Measurements from ENCODE around the gene TMEM131L. TPM values are rescaled to one million over a fixed set of nuclear protein-coding genes. Genes with fewer than 3 reads are reported as not detected.
"Not testable (repeated sequence)": the region's sequence is repeated elsewhere in the genome, so short reads cannot be mapped to it uniquely, and the experiment has no call there.

TMEM131L gene
- polyA plus RNA-seq, 3 donors, result 25.1 to 30.2 (median 26.6) TPM

GRCh38 chr4:153499005-153499404, 32.8 kb downstream of the TMEM131L start:
- DNase-seq, result no peak

DNA sequence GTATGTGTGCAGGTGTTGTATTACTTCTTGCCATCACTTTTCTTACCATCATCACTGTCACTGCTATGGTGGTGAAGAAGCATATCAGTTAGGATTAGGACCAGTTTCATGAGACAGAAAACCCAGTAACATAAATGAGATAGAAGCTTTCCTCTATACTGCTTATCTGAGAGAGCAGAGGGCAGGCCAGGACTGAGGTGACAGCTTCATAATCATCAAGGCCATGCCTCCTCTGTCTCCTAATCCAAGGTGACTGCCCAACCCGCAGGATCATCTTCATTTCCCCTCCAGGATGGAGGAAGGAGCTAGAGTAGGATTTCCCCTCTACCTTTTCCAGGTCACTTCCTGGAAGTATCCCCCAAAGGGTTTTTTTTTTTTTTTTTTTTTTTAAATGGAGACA, 35.4 kb downstream of the TMEM131L start:
- no peak for DNase-seq

GRCh38 chr4:153502584-153502983, 36.4 kb downstream of the TMEM131L start:
- no peak for DNase-seq

GRCh38 chr4:153506341-153507309, 40.5 kb downstream of the TMEM131L start:
- no peak for DNase-seq

DNA sequence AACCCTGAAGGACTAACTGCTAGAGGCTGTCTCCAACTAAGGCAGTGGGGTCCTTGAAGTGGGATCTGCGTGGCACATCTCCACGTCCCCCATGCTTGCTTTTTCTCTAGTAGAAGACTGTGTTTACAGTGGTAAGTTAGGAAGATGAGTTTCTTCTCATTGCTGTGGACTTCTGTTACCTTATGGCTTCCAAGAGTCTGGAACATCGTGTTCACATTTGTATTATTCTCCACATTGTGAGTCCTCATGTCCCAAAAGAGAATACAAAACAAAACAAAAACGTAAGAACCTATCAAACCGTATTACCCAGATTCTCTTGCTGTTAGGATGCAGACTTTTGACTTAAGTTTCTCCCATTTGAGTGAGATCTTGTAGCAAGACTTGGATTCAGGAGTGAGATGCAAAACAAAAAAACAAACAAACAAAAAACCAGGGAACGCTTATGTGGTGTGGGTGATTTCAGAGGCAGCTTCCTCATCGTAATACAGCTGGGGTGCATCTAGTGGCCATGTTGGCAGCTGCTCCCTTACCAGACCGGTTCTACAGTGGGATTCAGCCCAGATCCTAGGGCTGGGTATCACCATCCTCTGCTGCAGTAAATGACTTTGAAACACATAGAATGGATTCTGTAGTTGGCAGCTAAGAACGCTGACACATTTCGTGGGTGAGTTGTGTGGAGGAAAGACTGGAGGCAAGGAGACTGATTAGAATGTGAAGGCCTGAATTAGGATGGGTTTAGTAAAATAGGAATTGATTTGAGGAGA, 41.3 kb downstream of the TMEM131L start:
- DNase-seq, result no peak

DNA sequence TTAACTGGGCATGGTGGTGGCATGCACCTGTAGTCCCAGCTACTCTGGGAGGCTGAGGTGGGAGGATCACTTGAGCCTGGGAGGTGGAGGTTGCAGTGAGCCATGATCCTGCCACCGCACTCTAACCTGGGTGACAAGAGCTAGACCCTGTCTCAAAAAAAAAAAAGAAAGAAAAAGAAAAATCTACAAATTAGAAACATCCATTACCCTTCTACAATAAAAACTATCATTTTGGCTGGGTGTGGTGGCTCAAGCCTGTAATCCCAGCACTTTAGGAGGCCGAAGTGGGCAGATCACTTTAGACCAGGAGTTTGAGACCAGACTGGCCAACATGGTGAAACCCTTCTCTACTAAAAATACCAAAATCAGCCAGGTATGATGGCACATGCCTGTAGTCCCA, 43.1 kb downstream of the TMEM131L start:
- DNase-seq, result not testable (repeated sequence)

- DNase-seq, result no peak
Measured at GRCh38 chr4:153509724-153510123, 43.6 kb downstream of the TMEM131L start.

GRCh38 chr4:153510252-153511001, 44.3 kb downstream of the TMEM131L start:
- no peak for DNase-seq

DNA sequence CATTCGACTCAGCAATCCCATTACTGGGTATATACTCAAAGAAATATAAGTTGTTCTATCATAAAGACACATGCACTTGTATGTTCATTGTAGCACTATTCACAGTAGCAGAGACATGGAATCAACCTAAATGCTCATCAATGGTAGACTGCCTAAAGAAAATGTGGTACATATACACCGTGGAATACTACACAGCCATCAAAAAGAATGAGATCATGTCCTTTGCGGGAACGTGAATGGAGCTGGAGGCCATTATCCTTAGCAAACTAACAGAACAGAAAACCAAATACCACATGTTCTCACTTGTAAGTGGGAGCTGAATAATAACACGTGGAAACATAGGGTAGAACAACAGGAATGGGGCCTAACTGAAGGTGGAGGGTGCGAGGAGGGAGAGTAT, 44.9 kb downstream of the TMEM131L start:
- DNase-seq, result no peak

DNA sequence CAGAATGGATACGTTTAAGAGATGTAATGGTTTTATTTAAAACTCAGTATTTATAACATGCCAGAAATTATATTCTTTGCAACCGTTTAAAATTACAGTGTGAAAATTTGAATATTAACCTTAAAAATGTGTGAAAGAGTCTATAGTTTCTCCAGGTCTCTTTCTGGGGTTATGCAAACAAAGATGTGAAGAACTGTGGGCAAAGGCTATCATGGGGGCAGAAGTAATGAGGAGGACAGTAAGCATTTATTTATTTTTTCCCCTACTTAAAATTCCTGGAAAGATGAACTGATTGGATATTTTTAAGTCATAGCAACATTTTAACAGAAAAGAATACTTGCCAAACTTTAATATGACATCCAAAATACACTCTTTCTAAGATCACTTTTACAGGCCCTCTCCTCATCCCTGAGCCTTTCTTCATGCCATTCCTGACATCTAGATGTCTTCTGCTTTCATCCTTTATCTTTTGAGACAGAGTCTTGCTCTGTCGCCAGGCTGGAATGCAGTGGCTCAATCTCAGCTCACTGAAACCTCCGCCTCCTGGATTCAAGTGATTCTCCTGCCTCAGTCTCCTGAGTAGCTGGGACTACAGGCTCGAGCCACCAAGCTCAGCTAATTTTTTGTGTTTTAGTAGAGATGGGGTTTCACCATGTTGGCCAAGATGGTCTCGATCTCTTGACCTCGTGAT, 46.1 kb downstream of the TMEM131L start:
- DNase-seq, result no peak

- DNase-seq, result no peak
Measured at GRCh38 chr4:153512952-153513500, 46.9 kb downstream of the TMEM131L start.

DNA sequence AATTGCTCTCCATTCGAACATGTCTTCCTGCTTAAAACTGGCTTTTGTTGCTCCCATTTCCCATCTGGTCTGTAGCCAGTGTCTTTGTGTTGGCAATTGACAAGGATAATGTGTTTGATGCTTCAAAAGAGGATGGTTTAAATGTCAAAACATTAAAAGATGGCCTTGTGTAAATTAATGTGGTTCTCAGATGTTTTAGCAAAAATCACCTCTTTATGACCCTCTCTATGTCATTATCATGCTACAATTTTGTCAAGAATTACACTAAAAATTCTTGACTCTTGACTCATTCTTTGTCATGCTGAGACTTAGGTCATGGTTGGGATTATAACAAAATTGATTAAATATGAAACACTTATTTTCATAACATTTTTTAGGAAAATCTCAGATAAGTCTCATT, 47.4 kb downstream of the TMEM131L start:
- DNase-seq, result no peak

- no peak for DNase-seq
Measured at GRCh38 chr4:153514001-153514526, 47.9 kb downstream of the TMEM131L start.

DNA sequence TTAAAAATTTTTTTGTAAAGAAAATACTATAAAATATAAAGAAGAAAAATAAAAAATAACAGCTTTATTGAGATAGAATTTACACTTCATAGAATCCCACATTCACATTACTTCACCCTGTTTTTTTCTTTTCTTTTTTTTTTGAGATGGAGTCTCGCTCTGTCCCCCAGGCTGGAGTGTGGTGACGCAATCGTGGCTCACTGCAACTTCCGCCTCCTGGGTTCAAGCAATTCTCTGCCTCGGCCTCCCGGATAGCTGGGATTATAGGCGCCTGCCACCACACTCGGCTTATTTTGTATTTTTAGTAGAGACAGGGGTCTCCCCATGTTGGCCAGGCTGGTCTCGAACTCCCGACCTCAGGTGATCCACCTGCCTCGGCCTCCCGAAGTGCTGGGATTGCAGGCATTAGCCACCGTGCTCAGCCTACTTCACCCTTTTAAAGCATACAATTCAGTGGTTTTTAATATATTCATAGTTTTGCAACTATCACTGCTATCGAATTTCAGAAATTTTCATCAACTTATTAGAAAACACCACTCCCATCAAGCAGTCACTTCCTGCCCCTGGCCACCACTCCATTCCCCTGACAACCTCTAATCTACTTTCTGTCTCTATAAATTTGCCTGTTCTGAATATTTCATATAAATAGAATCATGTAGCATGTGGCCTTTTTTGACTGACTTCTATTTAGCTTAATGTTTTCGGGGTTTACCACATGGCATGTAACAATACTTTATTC, 48.7 kb downstream of the TMEM131L start:
- DNase-seq, result no peak

DNA sequence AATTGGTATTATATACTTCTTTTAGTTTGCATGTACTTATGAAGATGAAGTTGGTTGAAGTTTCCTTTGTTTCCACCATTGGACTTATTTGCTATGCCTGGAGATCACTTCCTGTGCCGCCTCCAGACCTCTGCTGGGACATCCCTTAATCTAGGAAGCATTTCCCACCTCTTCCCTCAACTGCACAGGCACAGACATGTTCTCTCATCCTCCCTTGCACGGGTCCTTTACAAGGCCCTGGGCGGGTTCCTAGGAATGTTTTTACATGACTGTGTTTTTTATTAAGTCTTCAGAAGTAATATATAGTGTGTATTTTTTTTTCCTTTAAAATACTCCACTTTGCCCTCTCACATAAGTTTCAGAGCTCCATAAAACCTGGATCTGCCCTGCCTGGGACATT, 51.0 kb downstream of the TMEM131L start:
- DNase-seq, result no peak

GRCh38 chr4:153518001-153518400, 51.8 kb downstream of the TMEM131L start:
- no peak for DNase-seq

GRCh38 chr4:153518637-153519389, 52.7 kb downstream of the TMEM131L start:
- no peak for DNase-seq

- DNase-seq, result no peak
Measured at GRCh38 chr4:153519687-153520086, 53.5 kb downstream of the TMEM131L start.

GRCh38 chr4:153520227-153520626, 54.1 kb downstream of the TMEM131L start:
- no peak for DNase-seq

All from renal pelvis (tissue), 4 donors.